ENCODE data around the gene LRRC8C.

LRRC8C gene

GRCh38 chr1:89670711-89671110, 37.8 kb downstream of the LRRC8C start:
- no peak for DNase-seq (ENCODE audit: low read depth in 2 of 2)

GRCh38 chr1:89671775-89672488, 39.0 kb downstream of the LRRC8C start:
- DNase-seq (ENCODE audit: low read depth in 2 of 2), result no peak

GRCh38 chr1:89672489-89673183, 39.7 kb downstream of the LRRC8C start:
- DNase-seq (ENCODE audit: low read depth in 2 of 2), result no peak

GRCh38 chr1:89673251-89673650, 40.3 kb downstream of the LRRC8C start:
- no peak for DNase-seq (ENCODE audit: low read depth in 2 of 2)

GRCh38 chr1:89675677-89676076, 42.8 kb downstream of the LRRC8C start:
- DNase-seq (ENCODE audit: low read depth in 2 of 2), result no peak

GRCh38 chr1:89681045-89681729, 48.3 kb downstream of the LRRC8C start:
- no peak for DNase-seq (ENCODE audit: low read depth in 2 of 2)

- DNase-seq (ENCODE audit: low read depth in 2 of 2), result no peak
These were observed 49.7 kb downstream of the LRRC8C start for GRCh38 chr1:89682611-89683010.

- DNase-seq (ENCODE audit: low read depth in 2 of 2), result no peak
These were observed 52.5 kb downstream of the LRRC8C start for GRCh38 chr1:89685461-89685860.

GRCh38 chr1:89686520-89686919, 53.6 kb downstream of the LRRC8C start:
- no peak for DNase-seq (ENCODE audit: low read depth in 2 of 2)

- no peak for DNase-seq (ENCODE audit: low read depth in 2 of 2)
These were observed 54.3 kb downstream of the LRRC8C start for GRCh38 chr1:89687254-89687653.

- DNase-seq (ENCODE audit: low read depth in 2 of 2), result no peak
These were observed 55.7 kb downstream of the LRRC8C start for GRCh38 chr1:89688607-89689006.

- no peak for DNase-seq (ENCODE audit: low read depth in 2 of 2)
These were observed 56.3 kb downstream of the LRRC8C start for GRCh38 chr1:89689234-89689633.

- DNase-seq (ENCODE audit: low read depth in 2 of 2), result no peak
These were observed 57.7 kb downstream of the LRRC8C start for GRCh38 chr1:89690595-89690994.

- no peak for DNase-seq (ENCODE audit: low read depth in 2 of 2)
These were observed 59.9 kb downstream of the LRRC8C start for GRCh38 chr1:89692601-89693521.

- DNase-seq (ENCODE audit: low read depth in 2 of 2), result no peak
These were observed 62.9 kb downstream of the LRRC8C start for GRCh38 chr1:89695847-89696246.

- DNase-seq (ENCODE audit: low read depth in 2 of 2), result no peak
These were observed 64.5 kb downstream of the LRRC8C start for GRCh38 chr1:89697383-89697782.

- DNase-seq (ENCODE audit: low read depth in 2 of 2), result no peak
These were observed 65.2 kb downstream of the LRRC8C start for GRCh38 chr1:89698020-89698560.

- DNase-seq (ENCODE audit: low read depth in 2 of 2), result no peak
These were observed 65.7 kb downstream of the LRRC8C start for GRCh38 chr1:89698624-89699023.

GRCh38 chr1:89699451-89699986, 66.6 kb downstream of the LRRC8C start:
- no peak for DNase-seq (ENCODE audit: low read depth in 2 of 2)

- no peak for DNase-seq (ENCODE audit: low read depth in 2 of 2)
These were observed 68.9 kb downstream of the LRRC8C start for GRCh38 chr1:89701746-89702241.

- DNase-seq (ENCODE audit: low read depth in 2 of 2), result no peak
These were observed 69.7 kb downstream of the LRRC8C start for GRCh38 chr1:89702520-89703045.
